Muscle layer of duodenum (tissue), 2 donors: ENCODE results near the gene SRC.

Source experiments
- H3K27ac ChIP-seq: one replicate; pipeline ENCODE4 v1.7.0; 2013; ENCODE audit warnings: mild to moderate bottlenecking, low read length
- H3K27me3 ChIP-seq: one replicate; pipeline ENCODE4 v1.7.0; 2013; ENCODE audit warnings: low read depth, mild to moderate bottlenecking, control low read depth, low read length
- H3K36me3 ChIP-seq, 2 donors: one replicate each; pipeline ENCODE4 v1.7.0; 2013; ENCODE audit warnings: low read length in 2 of 2, control low read depth in 1 of 2, mild to moderate bottlenecking in 1 of 2; ENCODE audit not compliant: insufficient read depth in 2 of 2, control insufficient read depth in 1 of 2
- H3K4me1 ChIP-seq, 2 donors: one replicate each; pipeline ENCODE4 v1.7.0; 2013; ENCODE audit warnings: low read length in 2 of 2, mild to moderate bottlenecking in 2 of 2, control low read depth in 1 of 2, moderate library complexity in 1 of 2; ENCODE audit not compliant: insufficient read depth in 2 of 2, control insufficient read depth in 1 of 2
- H3K4me3 ChIP-seq, 2 donors: one replicate each; pipeline ENCODE4 v1.7.0; 2013; ENCODE audit warnings: low read length in 2 of 2, low read depth in 1 of 2, mild to moderate bottlenecking in 1 of 2
- H3K9me3 ChIP-seq, 2 donors: one replicate each; pipeline ENCODE4 v1.7.0; 2013; ENCODE audit warnings: low read length in 2 of 2, control low read depth in 1 of 2, mild to moderate bottlenecking in 1 of 2; ENCODE audit not compliant: control insufficient read depth in 1 of 2
- donor health status: healthy.

The SRC gene

DNA sequence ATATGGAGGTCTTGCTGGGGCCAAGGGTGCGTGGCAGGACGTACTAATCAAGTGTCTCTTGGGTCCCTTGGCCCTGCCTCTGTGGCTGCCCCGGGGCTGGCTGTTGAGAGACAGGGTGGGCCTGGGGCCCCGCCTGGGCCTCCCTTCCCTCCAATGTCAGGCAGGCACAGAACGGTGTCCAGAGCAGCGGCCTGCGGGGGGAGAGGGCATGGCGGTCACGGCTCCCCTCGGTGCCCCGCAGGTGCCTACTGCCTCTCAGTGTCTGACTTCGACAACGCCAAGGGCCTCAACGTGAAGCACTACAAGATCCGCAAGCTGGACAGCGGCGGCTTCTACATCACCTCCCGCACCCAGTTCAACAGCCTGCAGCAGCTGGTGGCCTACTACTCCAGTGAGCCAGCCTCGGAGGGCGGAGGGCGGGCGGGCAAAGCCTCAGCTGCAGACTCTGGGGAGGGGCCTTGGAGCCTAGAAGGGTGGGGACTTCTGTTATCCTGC lies 50.0 kb downstream of the SRC start:
- Histone ChIP-seq H3K4me1 (no peaks in the 10 kb centered on the region), H3K27ac (no peak overlapping the region), H3K36me3 (peaks cover 16 to 44% of the 10 kb centered on the region in 2 donors), H3K4me3 (no peak overlapping the region), H3K27me3 (no peaks in the 10 kb centered on the region), H3K9me3 (no peaks in the 10 kb centered on the region)

DNA sequence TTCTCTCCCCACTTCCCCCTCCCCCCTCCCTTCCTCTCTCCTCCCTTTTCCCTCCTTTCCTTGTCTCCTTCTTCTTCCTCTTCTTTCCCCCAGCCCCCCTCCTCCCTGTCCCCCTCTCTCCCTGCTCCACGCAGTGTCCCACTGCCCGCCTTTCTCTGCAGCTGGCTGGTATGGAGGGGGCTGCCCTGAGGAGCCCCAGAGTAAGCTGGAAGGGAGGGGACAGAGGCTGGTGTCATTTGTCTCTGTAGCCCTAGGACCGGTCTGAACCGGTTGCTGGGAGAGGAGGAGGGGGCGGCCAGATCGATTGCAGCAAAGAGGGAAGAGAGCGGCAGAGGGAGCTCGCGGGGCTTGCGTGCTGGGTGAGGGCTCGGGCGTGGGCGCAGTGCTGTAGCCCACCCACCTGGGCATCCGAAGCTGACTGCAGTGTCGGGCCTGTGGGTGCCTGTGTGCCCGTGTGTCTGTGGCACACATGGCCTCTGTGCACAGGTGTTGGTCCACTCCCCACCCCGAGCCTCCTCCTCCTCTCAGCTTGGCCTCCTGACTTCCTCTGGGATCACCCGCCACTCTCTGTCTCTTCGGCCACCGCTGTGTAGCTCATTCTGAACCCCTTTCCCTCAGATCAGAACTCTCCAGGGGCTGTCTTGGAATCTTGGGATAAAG lies 50.6 kb downstream of the SRC start:
- H3K4me1 ChIP-seq: no peaks in the 10 kb centered on the region
- peaks cover 21 to 48% of the 10 kb centered on the region in 2 donors for H3K36me3 ChIP-seq
- H3K27ac ChIP-seq: no peak overlapping the region
- H3K4me3 ChIP-seq: no peak overlapping the region
- no peaks in the 10 kb centered on the region for H3K9me3 ChIP-seq
- no peaks in the 10 kb centered on the region for H3K27me3 ChIP-seq

DNA sequence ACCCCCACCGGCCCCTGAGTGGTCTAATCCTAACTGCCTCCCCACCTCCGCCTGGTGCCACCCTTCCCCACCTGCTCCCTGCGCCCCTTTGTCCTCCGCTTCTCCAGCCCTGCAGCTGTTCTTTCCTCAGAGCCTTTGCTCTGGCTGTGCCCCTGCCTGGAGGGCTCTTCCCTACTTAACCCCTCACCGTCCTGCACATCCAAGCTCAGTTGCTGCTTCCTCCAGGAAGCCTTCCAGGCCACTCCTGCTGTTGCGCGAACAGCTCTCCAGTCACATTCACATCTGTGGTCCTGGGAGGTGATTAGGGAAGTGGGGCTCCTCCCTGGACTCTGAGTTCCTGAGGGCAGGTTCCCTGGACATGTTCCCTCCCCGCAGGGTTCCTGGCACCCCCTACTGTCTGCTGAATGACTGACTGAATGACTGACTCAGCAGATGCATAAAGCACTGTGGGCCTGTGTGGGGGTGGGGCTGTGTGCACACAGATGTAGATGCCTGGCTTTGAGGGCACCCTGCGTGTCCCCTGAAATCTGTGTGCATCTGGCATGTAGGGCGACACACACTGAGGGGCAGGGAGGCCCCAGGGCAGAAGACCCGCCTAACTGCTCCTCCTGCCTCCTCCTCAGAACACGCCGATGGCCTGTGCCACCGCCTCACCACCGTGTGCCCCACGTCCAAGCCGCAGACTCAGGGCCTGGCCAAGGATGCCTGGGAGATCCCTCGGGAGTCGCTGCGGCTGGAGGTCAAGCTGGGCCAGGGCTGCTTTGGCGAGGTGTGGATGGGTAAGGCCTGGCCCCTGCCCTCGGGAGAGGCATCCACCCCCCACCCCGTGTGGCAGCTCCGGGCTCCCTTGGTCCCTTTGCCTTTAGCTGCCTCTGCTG lies 51.4 kb downstream of the SRC start:
- Histone ChIP-seq H3K27ac (no peak overlapping the region), H3K36me3 (peaks cover 26 to 56% of the 10 kb centered on the region in 2 donors), H3K4me1 (no peaks in the 10 kb centered on the region), H3K9me3 (no peaks in the 10 kb centered on the region), H3K27me3 (no peaks in the 10 kb centered on the region), H3K4me3 (no peak overlapping the region)

DNA sequence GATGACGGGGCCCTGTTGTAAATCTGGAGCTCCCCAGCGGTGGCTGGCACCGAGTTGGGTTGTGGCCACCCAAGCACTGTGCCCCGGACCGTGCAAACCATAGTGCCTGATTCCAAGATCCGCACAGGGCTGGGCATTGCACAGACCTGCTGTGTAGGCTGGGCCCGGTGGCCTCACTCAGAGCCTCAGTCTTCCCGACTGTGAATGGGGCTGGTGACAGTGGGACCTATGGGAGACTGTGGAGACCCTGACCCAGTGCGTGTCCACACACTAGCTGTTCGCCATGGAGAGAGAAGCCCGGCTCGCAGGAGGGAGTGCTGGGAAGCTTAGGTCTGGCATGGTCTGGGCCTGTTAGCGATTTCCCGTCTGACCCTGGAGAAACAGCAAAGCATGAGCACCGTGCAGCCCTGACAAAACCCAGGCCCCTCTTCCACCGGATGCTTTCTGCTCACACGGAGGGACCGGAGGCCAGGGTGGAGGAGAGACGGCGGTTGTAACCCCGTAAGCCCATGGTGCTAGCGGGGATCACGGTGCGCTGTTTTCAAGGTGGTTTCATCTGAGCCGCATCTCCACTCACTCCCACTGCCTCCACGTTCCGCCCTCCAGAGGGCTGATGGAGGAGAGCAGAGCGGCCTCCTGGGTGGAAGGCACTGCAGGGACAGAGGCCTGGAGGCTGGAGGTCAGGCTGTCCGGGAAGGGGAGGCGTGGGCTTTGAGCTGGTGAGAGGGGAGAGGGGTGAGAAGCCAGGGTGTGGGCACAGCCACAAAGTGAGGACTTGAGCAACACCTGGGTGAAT lies 52.2 kb downstream of the SRC start:
- Histone ChIP-seq H3K9me3 (no peaks in the 10 kb centered on the region), H3K4me1 (no peaks in the 10 kb centered on the region), H3K36me3 (peaks cover 30 to 64% of the 10 kb centered on the region in 2 donors), H3K4me3 (no peak overlapping the region), H3K27me3 (no peaks in the 10 kb centered on the region), H3K27ac (no peak overlapping the region)

DNA sequence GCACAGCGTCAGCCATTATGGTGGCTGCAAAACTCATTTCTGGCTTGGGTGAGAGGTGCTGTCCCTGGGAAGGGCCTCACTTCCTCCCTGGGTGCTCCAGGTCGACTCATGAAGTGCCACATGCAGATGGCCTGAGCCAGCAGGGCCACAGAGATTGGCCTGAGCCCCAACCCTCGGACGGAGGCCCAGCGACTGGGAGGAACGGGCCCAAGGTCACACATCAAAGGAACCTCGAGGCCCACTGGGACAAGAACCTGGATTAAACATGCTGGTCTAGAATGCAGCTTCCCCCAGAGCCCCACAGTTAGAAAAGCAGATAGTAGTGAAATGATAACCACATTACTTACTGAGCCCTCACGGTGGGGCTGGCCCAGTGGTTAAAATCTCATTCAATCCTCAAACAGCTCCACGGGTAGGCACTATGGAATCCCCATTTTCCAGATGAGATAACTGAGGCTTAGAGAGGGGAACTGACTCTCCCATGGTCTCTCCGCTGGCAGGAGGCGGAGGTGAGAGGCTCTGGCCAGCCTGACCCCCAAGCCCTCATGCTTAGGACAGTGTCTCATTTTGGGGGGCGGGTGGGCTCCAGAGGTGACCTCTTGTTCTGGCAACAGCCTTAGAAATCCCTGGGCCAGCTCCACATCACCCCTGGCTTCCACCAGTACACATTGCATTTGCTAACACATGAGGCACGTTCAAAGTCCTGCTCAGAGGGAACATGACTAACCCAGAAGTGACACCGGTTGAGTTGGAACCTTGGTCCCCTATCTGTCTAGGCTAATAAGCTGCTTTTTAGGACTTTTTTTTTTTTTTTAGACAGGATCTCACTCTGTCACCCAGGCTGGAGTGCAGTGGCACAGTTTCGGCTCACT lies 53.0 kb downstream of the SRC start:
- H3K4me3 ChIP-seq: no peak overlapping the region
- H3K27me3 ChIP-seq: no peaks in the 10 kb centered on the region
- H3K36me3 ChIP-seq: peaks cover 30 to 72% of the 10 kb centered on the region in 2 donors
- H3K27ac ChIP-seq: no peak overlapping the region
- no peaks in the 10 kb centered on the region for H3K9me3 ChIP-seq
- no peaks in the 10 kb centered on the region for H3K4me1 ChIP-seq

DNA sequence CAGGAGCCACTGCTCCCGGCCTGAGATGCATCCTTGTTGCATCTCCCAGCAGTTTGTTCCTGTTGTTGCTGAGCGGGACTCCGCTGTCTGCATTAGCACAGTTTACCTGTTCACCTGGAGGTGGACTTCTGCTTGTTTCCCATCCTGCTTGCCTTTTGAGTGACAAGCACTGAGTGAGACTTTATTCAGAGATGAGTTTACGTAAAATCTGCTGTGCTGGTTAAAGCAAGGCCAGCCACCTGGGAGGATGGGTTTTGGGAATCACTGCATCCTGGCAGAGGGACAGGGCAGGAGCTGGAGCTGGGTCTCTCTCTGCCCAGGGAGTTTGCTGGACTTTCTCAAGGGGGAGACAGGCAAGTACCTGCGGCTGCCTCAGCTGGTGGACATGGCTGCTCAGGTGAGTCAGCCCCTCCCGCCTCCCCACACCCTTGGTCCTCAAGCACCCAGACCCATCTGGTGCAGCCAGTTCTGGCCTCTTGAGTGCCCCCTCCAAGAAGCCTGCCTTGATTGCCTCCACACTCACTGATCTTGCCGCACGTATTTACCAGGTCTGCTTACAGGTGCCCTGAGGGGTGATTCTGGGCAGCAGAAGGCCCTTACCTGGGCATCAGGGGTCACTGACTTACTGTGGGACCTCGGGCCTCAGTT lies 55.5 kb downstream of the SRC start:
- peaks cover 0 to 6% of the 10 kb centered on the region in 2 donors for H3K4me1 ChIP-seq
- no peaks in the 10 kb centered on the region for H3K27me3 ChIP-seq
- no peak overlapping the region for H3K27ac ChIP-seq
- H3K36me3 ChIP-seq: peaks cover 27 to 71% of the 10 kb centered on the region in 2 donors
- H3K4me3 ChIP-seq: no peak overlapping the region
- H3K9me3 ChIP-seq: no peaks in the 10 kb centered on the region

DNA sequence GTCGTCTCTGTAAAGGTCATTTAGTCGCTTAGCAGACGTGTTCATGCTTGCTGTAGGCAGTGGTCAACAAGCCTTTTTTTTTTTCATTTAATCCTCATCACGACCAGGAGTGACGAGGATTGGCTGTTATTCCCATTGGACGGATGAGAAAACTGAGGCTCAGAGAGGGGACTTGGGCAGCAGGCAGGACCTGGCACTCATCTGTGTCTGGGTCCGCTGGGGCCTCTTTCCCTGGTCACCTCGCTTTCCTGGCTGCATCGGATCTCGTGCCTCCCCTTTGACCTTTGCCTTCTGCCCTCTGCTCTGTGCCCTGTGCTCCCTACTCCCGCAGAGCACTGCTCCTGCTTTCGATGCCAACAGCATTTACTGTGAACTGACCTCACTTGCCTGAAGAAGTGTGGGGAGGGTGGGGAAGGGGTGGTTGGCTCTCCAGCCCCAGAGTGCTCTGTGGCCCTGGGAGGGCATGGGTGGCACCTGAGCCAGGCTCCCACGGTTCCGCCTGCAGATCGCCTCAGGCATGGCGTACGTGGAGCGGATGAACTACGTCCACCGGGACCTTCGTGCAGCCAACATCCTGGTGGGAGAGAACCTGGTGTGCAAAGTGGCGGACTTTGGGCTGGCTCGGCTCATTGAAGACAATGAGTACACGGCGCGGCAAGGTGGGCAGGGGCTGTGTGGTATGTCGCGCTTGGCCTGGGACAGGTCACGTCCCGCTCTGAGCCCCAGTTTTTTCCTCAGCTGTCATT lies 56.2 kb downstream of the SRC start:
- Histone ChIP-seq H3K27ac (no peak overlapping the region), H3K36me3 (peaks cover 27 to 64% of the 10 kb centered on the region in 2 donors), H3K27me3 (no peaks in the 10 kb centered on the region), H3K9me3 (no peaks in the 10 kb centered on the region), H3K4me1 (peaks cover 0 to 11% of the 10 kb centered on the region in 2 donors), H3K4me3 (no peak overlapping the region)

DNA sequence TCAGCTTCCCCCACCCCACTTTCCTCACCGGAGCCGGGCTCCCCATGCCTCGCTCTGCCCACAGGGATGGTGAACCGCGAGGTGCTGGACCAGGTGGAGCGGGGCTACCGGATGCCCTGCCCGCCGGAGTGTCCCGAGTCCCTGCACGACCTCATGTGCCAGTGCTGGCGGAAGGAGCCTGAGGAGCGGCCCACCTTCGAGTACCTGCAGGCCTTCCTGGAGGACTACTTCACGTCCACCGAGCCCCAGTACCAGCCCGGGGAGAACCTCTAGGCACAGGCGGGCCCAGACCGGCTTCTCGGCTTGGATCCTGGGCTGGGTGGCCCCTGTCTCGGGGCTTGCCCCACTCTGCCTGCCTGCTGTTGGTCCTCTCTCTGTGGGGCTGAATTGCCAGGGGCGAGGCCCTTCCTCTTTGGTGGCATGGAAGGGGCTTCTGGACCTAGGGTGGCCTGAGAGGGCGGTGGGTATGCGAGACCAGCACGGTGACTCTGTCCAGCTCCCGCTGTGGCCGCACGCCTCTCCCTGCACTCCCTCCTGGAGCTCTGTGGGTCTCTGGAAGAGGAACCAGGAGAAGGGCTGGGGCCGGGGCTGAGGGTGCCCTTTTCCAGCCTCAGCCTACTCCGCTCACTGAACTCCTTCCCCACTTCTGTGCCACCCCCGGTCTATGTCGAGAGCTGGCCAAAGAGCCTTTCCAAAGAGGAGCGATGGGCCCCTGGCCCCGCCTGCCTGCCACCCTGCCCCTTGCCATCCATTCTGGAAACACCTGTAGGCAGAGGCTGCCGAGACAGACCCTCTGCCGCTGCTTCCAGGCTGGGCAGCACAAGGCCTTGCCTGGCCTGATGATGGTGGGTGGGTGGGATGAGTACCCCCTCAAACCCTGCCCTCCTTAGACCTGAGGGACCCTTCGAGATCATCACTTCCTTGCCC lies 57.4 kb downstream of the SRC start:
- peaks cover 0 to 24% of the 10 kb centered on the region in 2 donors for H3K4me1 ChIP-seq
- no peak overlapping the region for H3K27ac ChIP-seq
- no peaks in the 10 kb centered on the region for H3K27me3 ChIP-seq
- H3K4me3 ChIP-seq: no peak overlapping the region
- H3K9me3 ChIP-seq: no peaks in the 10 kb centered on the region
- peaks cover 24 to 52% of the 10 kb centered on the region in 2 donors for H3K36me3 ChIP-seq

DNA sequence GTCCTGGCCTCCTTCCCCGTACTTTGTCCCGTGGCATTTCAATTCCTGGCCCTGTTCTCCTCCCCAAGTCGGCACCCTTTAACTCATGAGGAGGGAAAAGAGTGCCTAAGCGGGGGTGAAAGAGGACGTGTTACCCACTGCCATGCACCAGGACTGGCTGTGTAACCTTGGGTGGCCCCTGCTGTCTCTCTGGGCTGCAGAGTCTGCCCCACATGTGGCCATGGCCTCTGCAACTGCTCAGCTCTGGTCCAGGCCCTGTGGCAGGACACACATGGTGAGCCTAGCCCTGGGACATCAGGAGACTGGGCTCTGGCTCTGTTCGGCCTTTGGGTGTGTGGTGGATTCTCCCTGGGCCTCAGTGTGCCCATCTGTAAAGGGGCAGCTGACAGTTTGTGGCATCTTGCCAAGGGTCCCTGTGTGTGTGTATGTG lies 58.5 kb downstream of the SRC start:
- H3K27ac ChIP-seq: no peak overlapping the region
- no peaks in the 10 kb centered on the region for H3K9me3 ChIP-seq
- H3K27me3 ChIP-seq: no peaks in the 10 kb centered on the region
- peaks cover 0 to 34% of the 10 kb centered on the region in 2 donors for H3K4me1 ChIP-seq
- no peak overlapping the region for H3K4me3 ChIP-seq
- peaks cover 18 to 42% of the 10 kb centered on the region in 2 donors for H3K36me3 ChIP-seq
